HG02840 (cell line): ENCODE data around the gene PLCG1.
"Not testable (repeated sequence)": the region's sequence is repeated elsewhere in the genome, so short reads cannot be mapped to it uniquely, and the experiment has no call there.

Experiments
- ATAC-seq: cut with Tn5 transposase; IDR thresholded peaks from one replicate; pipeline ENCODE4 v1.9.1; 2021; ENCODE audit warnings: mild to moderate bottlenecking, moderate library complexity, moderate number of reproducible peaks; ENCODE audit not compliant: unreplicated experiment, low FRiP score

The PLCG1 gene

DNA sequence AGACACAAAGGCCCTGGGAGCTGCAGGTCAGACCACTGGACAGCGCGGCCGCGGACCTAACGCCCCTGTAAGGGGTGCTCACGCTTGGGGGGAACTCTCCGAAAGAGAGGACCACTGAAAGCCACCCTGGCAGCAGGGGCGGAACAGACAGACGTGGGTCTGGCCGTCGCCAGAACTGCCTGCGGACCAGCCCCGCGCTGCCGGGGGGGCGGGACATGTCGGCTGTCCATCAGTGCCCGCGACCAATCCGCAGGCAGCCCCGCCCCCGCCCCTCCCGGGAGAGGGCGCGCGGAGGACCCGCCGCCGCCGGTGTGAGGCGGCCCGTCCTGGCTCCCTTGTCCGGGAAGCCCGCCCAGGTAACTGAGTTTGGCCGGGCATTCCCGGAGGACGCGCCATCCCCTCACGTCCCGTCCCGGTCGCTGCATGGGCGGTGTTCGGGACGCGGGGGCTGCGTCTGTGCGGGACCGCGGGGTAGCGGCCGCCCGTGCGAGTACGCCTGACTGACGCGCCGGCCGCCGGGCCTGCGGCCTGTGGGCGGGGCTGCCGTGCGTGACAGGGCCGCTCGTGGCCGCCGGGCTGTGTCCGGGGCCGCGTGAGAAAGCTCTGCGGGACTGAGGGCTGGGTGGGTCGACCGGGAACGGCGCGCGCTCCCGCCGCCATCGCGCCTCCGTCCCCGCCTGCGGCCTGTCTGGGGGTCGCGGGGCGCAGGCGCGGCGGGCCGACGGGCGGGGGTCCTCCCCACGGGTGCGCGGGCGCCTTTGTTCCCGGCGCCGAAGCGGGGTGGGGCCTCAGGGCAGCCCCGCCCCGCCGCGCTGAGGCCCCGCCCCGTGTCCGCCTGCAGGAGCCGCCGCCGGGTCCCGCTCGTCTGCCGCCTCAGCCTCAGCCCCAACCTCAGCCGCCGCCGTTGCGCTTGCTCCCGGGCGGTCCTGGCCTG lies at the start of gene PLCG1:
TSS of gene PLCG1 (plus strand) at position 864 of the 934 bp plus-strand sequence. CDS start 99 bp downstream, outside the sequence.
- ATAC-seq, result peak; percentile 53

- no peak for ATAC-seq
These were observed 49.6 kb upstream of the PLCG1 start for GRCh38 chr20:41087777-41088176.

- no peak for ATAC-seq
These were observed 47.8 kb upstream of the PLCG1 start for GRCh38 chr20:41089555-41089954.

DNA sequence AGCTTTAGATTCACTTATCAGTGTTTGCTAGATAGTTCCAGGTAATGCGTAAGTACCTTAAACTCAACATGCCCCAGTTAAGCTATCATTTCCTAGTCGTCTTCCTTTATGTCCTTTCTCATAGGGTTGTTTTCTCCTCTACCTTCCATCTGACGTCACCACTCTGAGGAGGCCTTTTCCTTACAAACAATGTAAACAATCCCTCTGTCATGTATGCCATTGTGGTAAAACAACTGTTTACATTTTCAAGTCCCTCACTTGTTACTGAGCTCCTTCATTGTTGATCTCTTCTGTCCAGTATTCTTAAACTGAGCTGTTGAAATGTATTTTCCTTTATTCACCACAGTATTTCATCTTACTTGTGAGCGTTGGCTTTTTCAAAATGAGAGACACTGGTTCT lies 45.4 kb upstream of the PLCG1 start:
- ATAC-seq, result no peak

DNA sequence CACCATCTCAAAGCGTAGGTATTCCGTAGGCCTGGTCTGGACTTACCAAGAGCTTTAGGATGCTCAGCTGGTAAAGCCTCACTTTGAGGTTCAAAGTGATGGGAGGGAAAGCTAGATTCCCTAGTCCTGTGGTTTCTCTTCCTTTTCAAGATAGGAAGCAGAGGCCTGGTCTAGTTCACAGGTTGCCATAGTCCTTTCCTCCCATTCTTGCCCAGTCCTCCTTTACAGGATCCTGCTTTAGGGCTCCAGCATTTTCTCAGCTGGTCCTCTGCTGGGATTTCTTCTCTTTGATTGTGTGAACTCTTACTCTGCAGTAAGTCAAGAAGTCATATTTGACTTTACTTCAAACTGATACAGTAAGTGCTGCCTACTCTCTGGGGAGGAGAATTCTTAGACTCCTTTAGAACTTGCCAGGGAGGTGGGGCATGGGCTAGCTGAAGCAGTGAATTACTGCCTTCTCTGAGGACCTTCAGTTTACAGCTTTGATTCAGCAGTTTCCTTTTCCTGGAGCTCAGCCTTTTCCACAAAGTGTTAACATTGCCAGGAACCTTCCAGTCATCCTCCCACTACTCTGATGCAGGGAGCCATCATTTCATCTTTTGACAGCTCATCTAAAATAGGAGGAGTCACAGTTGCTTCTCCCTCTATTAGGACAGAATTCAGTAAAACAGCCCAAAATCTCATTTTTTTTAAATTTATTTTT lies 42.8 kb upstream of the PLCG1 start:
- ATAC-seq, result no peak

DNA sequence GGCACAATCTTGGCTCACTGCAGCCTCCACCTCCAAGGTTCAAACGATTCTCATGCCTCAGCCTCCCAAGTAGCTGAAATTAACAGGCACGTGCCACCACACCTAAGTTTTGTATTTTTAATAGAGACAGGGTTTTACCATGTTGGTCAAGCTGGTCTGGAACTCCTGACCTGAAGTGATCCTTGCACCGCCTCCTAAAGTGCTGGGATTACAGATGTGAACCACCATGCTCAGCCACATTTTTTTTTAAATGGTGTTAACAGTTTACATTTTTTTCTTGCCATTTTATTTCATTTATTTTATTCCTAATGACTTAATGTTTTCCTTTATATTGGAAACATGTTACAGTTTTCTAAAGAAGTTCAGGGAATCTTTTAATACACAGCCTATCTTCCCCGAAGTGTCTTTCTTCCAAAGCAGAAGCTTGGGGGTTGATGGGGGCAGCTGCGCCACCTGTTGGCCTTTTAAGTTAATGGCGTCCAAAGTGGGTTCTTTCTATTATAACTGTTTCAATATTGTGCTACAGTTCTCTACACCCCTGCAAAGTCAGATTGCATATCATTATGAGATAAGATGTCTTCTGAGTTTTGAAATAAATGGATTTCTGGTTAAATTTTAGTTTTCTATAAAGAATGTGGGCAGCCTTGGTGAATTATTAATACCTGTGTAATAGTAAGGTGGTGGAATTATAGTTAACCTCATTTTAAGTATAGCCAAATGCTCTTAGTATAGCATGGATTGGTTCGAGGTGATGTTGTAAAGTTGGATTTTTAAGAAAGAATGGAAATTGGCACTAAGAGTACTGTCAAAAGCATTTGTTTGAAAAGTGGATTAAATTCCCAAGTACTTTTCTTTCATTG lies 42.0 kb upstream of the PLCG1 start:
- no peak for ATAC-seq

DNA sequence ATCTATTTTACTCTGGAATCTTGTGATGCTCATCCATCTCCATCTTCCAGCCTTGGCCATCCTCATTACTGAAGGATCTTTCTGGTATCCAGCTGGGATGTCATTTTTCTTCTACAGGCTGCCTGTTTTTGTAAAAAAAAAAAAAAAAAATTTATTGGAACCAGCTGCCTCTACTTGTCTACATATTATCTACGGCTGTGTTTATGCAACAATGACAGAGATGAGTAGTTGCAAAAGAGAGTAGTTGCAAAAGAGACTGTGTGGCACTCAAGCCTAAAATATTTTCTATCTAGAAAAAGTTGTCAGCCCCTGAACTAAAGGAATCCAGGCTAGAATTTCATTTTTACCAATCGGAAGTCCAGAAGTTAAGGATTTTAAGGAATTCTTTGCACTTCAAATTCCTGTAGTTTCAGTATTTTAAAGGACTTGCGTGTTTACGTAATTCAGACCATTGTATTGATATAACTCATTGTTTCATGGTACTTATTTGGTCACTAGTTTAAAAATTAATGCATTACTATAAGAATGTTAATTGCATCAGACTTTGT lies 38.6 kb upstream of the PLCG1 start:
- no peak for ATAC-seq

DNA sequence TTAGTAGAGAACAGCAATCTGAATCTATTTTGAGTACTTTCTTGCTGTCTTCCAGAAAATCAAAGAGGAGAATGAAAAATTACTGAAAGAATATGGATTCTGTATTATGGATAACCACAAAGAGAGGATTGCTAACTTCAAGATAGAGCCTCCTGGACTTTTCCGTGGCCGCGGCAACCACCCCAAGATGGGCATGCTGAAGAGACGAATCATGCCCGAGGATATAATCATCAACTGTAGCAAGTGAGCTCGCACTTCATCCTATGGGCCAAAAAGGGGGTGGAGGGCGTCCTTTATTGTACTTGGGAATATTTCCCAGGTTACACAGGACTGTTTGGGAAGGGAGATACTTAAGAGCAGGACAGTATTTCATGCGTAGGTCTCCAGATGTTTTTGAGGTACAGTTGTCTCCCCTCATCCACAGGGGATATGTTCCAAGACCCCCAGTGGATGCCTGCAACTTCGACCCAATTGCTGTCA lies 37.3 kb upstream of the PLCG1 start:
- no peak for ATAC-seq

GRCh38 chr20:41101660-41102059 lies 35.7 kb upstream of the PLCG1 start:
- no peak for ATAC-seq

DNA sequence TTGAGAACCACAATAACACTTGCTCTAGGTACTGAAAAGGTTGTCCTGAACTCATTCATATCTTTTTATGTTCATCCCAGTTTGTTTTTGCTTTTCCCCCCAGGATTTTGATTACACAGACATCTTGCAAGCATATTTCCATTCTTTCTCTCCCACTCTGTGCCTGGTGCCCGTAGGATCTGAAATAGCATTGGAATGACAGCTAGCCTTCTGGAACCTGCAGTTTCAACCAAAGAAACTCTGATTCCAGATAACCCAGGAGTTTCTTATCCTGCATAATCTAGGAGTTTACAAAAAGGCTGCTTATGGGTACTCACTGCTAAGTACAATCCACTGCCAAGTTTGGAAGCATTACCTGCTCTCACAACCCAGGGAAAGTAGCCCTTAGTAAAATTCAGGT lies 28.8 kb upstream of the PLCG1 start:
- no peak for ATAC-seq

GRCh38 chr20:41110012-41110411 lies 27.3 kb upstream of the PLCG1 start:
- no peak for ATAC-seq

DNA sequence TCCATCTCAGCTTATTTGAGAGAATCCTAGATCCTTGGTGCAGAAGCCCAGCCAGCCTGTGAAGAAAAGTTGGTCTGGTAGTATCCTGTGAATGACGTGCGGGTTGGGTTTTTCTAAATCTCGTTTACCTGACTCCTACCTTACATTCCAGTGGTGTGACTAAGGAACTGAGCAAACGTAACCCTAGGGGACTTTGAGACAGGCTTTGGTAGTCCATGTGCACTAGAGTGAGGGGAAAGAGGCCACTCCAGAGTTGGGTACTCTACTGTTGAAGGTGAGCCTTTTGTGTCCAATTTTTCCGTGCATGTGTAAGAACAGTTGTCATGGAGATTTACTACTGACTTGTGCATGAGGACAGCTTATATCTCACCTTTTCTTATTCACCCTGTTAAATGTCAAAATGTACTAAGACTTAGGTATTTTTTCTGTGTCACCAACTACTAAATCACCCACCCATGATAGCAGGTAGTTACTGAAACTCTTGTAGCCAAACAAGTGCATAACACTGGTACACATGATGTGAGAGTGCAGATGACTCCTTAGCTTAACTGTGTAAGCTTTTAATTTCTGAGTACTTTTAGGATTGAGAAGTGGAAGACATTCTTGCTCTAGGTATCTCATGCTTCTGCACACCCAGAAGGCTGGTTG lies 26.3 kb upstream of the PLCG1 start:
- no peak for ATAC-seq

GRCh38 chr20:41111578-41111951 lies 25.8 kb upstream of the PLCG1 start:
- ATAC-seq, result no peak

DNA sequence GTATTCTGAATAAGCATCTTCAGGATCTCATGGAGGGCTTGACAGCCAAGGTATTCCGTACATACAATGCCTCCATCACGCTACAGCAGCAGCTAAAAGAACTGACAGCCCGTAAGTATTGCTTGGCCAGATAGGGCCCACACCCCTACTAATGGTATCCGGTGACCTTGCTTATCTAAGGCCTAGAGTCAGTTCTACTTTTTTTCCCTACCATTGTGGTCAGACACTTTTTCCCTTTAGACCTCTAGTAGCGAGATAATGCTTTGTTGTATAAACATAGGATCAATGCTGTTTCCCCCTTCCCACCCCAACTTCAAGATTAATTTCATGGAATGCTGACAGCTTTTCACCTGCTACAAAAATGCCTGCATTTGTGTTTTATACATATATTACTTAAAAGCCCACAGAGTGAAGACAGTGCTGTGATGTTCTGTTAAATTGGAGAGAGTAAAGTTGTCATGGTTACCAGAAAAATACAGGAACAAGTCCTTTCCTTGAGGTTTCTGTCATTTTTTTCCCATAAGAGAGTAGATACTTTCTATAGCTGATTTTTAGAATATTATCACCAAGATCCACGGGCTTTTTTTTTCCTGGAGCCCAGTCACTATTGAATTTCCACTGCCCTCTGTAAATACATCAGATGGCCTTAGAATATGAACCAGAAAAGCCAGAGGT lies 20.9 kb upstream of the PLCG1 start:
- ATAC-seq, result no peak

DNA sequence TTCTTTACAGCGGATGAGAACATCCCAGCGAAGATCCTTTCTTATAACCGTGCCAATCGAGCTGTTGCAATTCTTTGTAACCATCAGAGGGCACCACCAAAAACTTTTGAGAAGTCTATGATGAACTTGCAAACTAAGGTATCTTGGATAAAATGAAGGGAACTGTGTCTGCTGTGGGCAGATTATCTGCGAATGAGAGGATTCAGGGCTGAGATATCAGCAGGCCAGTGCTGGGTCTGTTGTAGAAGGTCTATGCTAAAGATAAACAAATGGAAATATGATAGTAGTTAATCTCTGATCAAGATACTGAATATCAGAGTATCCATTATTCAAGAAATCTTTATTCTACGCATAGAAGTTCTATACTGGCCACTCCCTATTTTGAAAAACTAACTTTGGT lies 19.2 kb upstream of the PLCG1 start:
- not testable (repeated sequence) for ATAC-seq

GRCh38 chr20:41118632-41119031 lies 18.7 kb upstream of the PLCG1 start:
- ATAC-seq, result no peak

- ATAC-seq, result no peak
These were observed 17.5 kb upstream of the PLCG1 start for GRCh38 chr20:41119614-41120561.

DNA sequence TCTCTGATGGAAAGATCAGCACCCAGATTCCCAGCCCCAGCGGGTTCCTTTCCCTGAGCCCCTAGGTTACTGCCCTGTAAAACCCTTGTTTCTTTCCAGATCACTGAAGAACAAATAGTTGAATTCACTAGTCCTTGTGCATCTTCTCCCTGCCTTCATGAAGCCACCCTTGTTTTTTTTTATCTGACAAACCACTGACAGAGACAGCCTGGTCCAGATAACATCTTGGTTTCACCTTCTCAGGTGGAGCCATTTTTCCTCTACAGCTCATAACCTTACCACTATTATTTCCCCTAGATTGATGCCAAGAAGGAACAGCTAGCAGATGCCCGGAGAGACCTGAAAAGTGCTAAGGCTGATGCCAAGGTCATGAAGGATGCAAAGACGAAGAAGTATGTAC lies 15.9 kb upstream of the PLCG1 start:
- no peak for ATAC-seq
